Ascending aorta (tissue), 2 donors: ENCODE data around the gene HDHD5. TPM values are rescaled to one million over a fixed set of nuclear protein-coding genes. Genes with fewer than 3 reads are reported as not detected.

ENCODE experiments used
- DNase-seq, 2 donors: peaks; one replicate each; pipeline ENCODE4 v3.0.0-alpha.2; 2019; ENCODE audit warnings: low spot score in 2 of 2
- H3K27ac ChIP-seq, 2 donors: fragments of 200-600 bp; sonication (generic); one replicate each; pipeline ENCODE4 v1.5.1; 2016 to 2017; ENCODE audit warnings: mild to moderate bottlenecking in 1 of 2
- H3K27me3 ChIP-seq: fragments of 200-600 bp; sonication (generic); one replicate; pipeline ENCODE4 v1.5.1; 2017
- H3K36me3 ChIP-seq, 2 donors: fragments of 200-600 bp; sonication (generic); one replicate each; pipeline ENCODE4 v1.5.1; 2016
- H3K4me1 ChIP-seq, 2 donors: fragments of 200-600 bp; sonication (generic); one replicate each; pipeline ENCODE4 v1.5.1; 2016 to 2017; ENCODE audit warnings: mild to moderate bottlenecking in 1 of 2
- H3K4me3 ChIP-seq, 2 donors: fragments of 200-600 bp; sonication (generic); one replicate each; pipeline ENCODE4 v1.5.1; 2016 to 2017; ENCODE audit warnings: mild to moderate bottlenecking in 1 of 2
- H3K9me3 ChIP-seq, 2 donors: fragments of 200-600 bp; sonication (generic); one replicate each; pipeline ENCODE4 v1.5.1; 2016
- CTCF ChIP-seq, 3 experiments: fragments of 200-600 bp in 2 of 3; fragments of 450-650 bp in 1 of 3; sonication (generic) in 2 of 3; IDR thresholded peaks; one replicate each; pipeline ENCODE4 v1.5.1; 2016 to 2019; ENCODE audit warnings: antibody characterized with exemption in 3 of 3, mild to moderate bottlenecking in 1 of 3, moderate library complexity in 1 of 3
- intact Hi-C: fragments of 100-400 bp; cut with DNase I; formaldehyde crosslinking; loops from one replicate; pipeline ENCODE4 v1.15.1; 2023
- total RNA-seq: library from RNA; depleted of rRNA; stranded (reverse); fragments of >200 nt; gene quantifications from one replicate; pipeline ENCODE4 v1.1.0, GENCODE V29; 2016

Gene HDHD5
- total RNA-seq, 1 donor from 2014 or later: 55.8 TPM

- DNase-seq: no peak
- H3K4me1 ChIP-seq: no peaks in the 10 kb centered on the region
- intact Hi-C loops: no loop called here
- H3K27me3 ChIP-seq: no peaks in the 10 kb centered on the region
- no peaks in the 10 kb centered on the region for H3K9me3 ChIP-seq
- H3K4me3 ChIP-seq: no peak overlapping the region
- H3K27ac ChIP-seq: no peak overlapping the region
- H3K36me3 ChIP-seq: peaks cover 23 to 28% of the 10 kb centered on the region in 2 donors
- no peak for TF ChIP-seq CTCF (IDR thresholded peaks at IDR 0.05)
Observed at GRCh38 chr22:17112491-17113042, 46.5 kb downstream of the HDHD5 start.

GRCh38 chr22:17110791-17111550 lies 48.1 kb downstream of the HDHD5 start:
- H3K4me1 ChIP-seq: no peaks in the 10 kb centered on the region
- no peaks in the 10 kb centered on the region for H3K27me3 ChIP-seq
- H3K27ac ChIP-seq: no peak overlapping the region
- no peak for DNase-seq
- H3K9me3 ChIP-seq: no peaks in the 10 kb centered on the region
- peaks cover 27 to 43% of the 10 kb centered on the region in 2 donors for H3K36me3 ChIP-seq
- no peak for TF ChIP-seq CTCF (IDR thresholded peaks at IDR 0.05)
- H3K4me3 ChIP-seq: no peak overlapping the region
- intact Hi-C loops: no loop called here

- no peak overlapping the region for H3K4me3 ChIP-seq
- TF ChIP-seq CTCF (IDR thresholded peaks at IDR 0.05): no peak
- DNase-seq: no peak
- H3K9me3 ChIP-seq: no peaks in the 10 kb centered on the region
- H3K27ac ChIP-seq: no peak overlapping the region
- intact Hi-C loops: no loop called here
- peaks cover 37 to 51% of the 10 kb centered on the region in 2 donors for H3K36me3 ChIP-seq
- H3K4me1 ChIP-seq: no peaks in the 10 kb centered on the region
- H3K27me3 ChIP-seq: no peaks in the 10 kb centered on the region
Observed at GRCh38 chr22:17109976-17110375, 49.1 kb downstream of the HDHD5 start.

GRCh38 chr22:17109113-17109865 lies 49.8 kb downstream of the HDHD5 start:
- no peak for TF ChIP-seq CTCF (IDR thresholded peaks at IDR 0.05)
- H3K9me3 ChIP-seq: no peaks in the 10 kb centered on the region
- H3K4me1 ChIP-seq: no peaks in the 10 kb centered on the region
- no peak overlapping the region for H3K4me3 ChIP-seq
- H3K27ac ChIP-seq: no peak overlapping the region
- no peaks in the 10 kb centered on the region for H3K27me3 ChIP-seq
- H3K36me3 ChIP-seq: peaks cover 38 to 58% of the 10 kb centered on the region in 2 donors
- intact Hi-C loops: no loop called here
- DNase-seq: no peak

GRCh38 chr22:17108256-17109112 lies 50.6 kb downstream of the HDHD5 start:
- Histone ChIP-seq H3K27me3 (no peaks in the 10 kb centered on the region), H3K27ac (no peak overlapping the region), H3K4me3 (no peak overlapping the region), H3K9me3 (no peaks in the 10 kb centered on the region), H3K4me1 (no peaks in the 10 kb centered on the region), H3K36me3 (peaks cover 39 to 59% of the 10 kb centered on the region in 2 donors)
- no peak for TF ChIP-seq CTCF (IDR thresholded peaks at IDR 0.05)
- DNase-seq: no peak
- intact Hi-C loops: no loop called here
